Measurements from ENCODE around the gene HDHD5.

Gene HDHD5

GRCh38 chr22:17143101-17143500 is 16.0 kb downstream of the HDHD5 start:
- TF ChIP-seq CTCF (IDR thresholded peaks at IDR 0.05; ENCODE audit: low read depth, low read length): no peak
- no peak for DNase-seq (ENCODE audit: extremely low read depth, low read depth)

- TF ChIP-seq CTCF (IDR thresholded peaks at IDR 0.05; ENCODE audit: low read depth, low read length): no peak
- no peak for DNase-seq (ENCODE audit: extremely low read depth, low read depth)
Observed at GRCh38 chr22:17140826-17141766, 18.0 kb downstream of the HDHD5 start.

GRCh38 chr22:17140022-17140421 is 19.1 kb downstream of the HDHD5 start:
- no peak for DNase-seq (ENCODE audit: extremely low read depth, low read depth)
- no peak for TF ChIP-seq CTCF (IDR thresholded peaks at IDR 0.05; ENCODE audit: low read depth, low read length)

GRCh38 chr22:17138513-17138912 is 20.6 kb downstream of the HDHD5 start:
- DNase-seq (ENCODE audit: extremely low read depth, low read depth): no peak
- TF ChIP-seq CTCF (IDR thresholded peaks at IDR 0.05; ENCODE audit: low read depth, low read length): no peak

GRCh38 chr22:17137861-17138425 is 21.1 kb downstream of the HDHD5 start:
- TF ChIP-seq CTCF (IDR thresholded peaks at IDR 0.05; ENCODE audit: low read depth, low read length): no peak
- DNase-seq (ENCODE audit: extremely low read depth, low read depth): no peak

GRCh38 chr22:17137170-17137569 is 21.9 kb downstream of the HDHD5 start:
- TF ChIP-seq CTCF (IDR thresholded peaks at IDR 0.05; ENCODE audit: low read depth, low read length): no peak
- DNase-seq (ENCODE audit: extremely low read depth, low read depth): no peak

GRCh38 chr22:17135153-17135760 is 23.8 kb downstream of the HDHD5 start:
- no peak for DNase-seq (ENCODE audit: extremely low read depth, low read depth)
- no peak for TF ChIP-seq CTCF (IDR thresholded peaks at IDR 0.05; ENCODE audit: low read depth, low read length)
